GM19193 (cell line): ENCODE data around the gene MDFIC.

Source experiments
- POLR2A ChIP-seq: IDR thresholded peaks from 4 replicates; pipeline ENCODE4 v1.6.1; 2011; ENCODE audit not compliant: insufficient read depth, insufficient read length; ENCODE audit errors: extremely low read depth

The MDFIC gene

DNA sequence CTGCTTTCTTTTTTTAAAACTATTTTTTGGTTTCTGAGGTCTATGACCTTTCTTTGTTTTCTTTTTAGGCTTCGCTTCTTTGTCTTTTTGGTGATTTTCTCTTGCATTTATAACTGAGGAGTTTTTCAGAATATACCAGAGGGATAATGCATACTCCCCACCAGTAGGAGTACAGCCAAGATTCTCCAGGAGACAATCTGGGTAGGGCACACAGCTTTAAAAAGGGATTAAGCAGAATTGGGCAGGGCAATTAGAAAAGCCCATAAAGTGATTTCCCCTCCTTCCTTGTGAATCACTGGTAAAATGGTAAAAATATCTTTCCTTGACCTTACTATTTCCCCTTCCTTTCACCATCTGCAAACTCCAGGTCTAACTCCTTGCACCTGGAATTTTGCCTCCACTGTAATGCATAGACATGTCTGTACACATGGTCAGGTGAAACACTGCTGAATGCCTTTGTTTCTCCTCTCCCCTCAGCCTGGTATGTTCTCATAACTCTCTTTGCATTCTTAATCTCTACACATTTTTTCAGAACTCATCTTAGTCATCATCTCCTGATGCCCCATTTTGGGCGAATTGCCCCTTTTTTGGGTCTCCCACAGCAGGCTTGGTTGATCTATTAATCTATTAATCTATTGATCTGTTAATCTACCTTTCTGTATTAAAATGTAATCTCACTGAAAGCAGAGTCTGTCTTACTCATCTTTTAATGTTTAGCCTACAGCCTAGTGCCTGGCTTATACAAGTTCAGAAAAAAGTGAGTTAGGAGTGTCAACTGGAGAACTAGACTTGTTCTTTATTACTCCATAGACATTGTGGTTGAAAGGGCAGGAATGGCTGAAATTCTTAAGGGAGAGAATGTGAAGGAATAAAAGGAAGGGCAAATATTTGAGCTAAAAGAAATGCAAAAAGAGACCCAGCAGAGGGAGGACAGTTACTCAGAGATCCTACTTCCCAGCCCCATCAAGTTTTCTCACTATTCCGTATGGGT, 64.6 kb downstream of the MDFIC start:
- TF ChIP-seq POLR2A = no peak

- TF ChIP-seq POLR2A = no peak
These were observed 66.1 kb downstream of the MDFIC start for GRCh38 chr7:114988026-114988425.

DNA sequence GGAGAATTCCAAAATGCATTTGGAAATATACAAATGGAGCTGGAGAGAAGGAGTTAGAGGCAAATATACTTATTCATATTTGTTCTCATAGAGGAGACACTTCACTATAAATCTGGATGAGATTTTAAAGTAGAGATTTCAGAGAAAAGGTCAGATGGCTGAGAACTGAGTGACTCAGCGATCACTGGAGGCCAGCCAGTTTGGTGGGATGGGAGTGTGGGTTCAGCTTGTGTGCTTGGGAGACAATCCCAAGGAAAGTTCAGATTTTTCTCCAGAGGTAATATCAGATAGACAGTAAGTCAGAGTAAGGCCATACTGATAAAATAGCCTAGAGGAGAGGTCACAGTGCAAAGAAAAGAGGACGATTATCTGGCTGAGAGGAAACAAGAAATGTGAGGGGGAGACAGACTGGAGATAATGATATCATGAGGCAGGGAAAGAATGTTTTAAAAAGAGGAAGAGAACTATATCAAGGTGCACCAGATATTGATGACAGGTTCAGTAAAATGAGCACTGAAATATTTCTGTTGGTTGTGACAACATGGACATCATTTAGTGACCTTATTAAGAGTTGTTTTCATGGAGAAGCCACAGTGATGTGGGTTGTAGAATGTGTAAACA, 67.0 kb downstream of the MDFIC start:
- TF ChIP-seq POLR2A = no peak

DNA sequence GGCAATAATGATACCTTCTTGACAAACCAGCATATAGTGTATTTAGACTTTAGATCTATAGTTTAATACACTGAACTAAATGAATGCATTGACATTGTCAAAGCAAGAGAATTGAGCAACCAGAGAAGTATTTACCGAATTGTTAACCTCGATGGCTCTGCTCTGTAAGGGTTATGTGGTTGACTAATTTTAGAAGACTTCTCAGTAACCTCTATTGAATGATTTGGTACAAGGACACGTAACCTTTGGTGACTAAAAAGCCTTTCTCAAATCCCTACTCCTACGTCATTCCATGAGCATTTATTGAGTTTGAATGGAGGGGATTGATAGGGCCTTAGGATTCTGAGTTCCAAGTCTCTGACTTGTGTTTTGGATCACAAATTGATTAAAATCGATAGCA, 67.6 kb downstream of the MDFIC start:
- TF ChIP-seq POLR2A = no peak

- no peak for TF ChIP-seq POLR2A
These were observed 75.9 kb downstream of the MDFIC start for GRCh38 chr7:114997487-114998404.

GRCh38 chr7:115004121-115004520, 82.2 kb downstream of the MDFIC start:
- TF ChIP-seq POLR2A = no peak

GRCh38 chr7:115005251-115005650, 83.4 kb downstream of the MDFIC start:
- TF ChIP-seq POLR2A = no peak

- no peak for TF ChIP-seq POLR2A
These were observed 84.1 kb downstream of the MDFIC start for GRCh38 chr7:115005953-115006352.

- TF ChIP-seq POLR2A = no peak
These were observed 85.9 kb downstream of the MDFIC start for GRCh38 chr7:115007751-115008150.

DNA sequence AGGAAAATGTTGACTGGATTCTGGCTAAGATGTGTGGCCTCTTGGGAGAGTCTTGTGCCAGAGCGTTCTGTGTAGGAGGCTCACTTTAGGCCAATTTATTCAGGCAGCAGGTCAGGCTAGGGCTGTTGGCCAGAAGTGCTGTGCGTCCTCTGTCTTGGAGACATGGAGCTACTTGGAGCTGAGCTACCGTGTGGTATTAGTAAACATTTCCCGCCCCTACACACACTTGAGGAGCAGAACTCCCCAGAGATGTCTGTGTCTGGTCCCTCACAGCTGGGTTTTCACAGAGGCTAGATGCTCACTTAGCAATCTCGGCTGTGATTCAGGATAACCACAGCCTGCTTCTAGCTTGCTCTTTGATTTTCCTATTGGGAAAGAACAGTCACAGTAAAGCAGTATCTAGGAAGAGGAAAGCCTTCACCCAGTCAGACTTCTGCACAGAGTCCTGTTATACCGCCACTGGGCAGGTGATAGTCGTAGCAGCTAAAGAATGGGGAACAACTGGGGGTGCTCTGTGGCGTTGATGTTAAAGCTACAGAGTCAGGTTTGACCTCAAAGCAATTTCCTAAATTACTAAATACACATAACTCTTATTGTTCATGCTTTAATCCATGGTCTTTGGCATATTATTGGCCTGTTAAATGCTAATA, 86.7 kb downstream of the MDFIC start:
- TF ChIP-seq POLR2A = no peak

DNA sequence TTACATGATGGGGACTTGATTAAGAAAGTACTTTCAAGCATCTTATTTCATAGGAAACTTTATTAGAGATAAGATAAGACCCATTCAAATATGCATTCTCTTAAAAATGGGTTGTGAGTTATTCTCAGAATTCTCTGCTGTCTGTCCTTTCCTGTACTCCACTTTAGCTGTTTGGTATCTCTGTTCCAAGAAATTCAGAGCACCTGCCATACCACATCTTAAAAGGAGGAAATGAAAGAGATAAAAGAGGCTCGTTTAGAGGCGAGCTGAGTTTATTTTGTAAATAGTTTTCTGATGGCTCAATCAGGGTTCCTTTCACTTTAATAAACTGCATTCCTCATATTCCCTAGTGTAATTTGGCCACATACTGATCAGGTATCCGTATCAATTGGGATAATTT, 87.2 kb downstream of the MDFIC start:
- TF ChIP-seq POLR2A = no peak

GRCh38 chr7:115009736-115010440, 88.0 kb downstream of the MDFIC start:
- no peak for TF ChIP-seq POLR2A

DNA sequence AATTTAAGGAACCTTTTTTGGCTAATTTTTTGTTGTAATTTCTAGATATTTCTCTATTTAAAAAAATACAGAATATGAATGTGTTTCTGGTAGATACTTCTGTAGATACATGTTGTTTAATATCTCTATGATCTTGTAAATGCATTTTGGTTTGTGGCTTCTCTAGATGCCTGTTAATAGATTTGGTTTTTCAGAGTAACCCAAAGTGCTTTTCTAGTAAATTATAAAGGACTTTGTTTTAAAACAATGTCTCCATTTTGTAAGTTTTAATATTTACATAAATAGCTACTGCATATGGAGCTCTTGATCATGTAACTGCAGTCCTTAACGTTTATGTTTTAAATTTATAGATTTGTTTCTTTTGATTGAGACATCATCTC, 88.5 kb downstream of the MDFIC start:
- TF ChIP-seq POLR2A = no peak

GRCh38 chr7:115013886-115014285, 92.0 kb downstream of the MDFIC start:
- TF ChIP-seq POLR2A = no peak
